Glutamatergic neuron (in vitro differentiated cells): ENCODE results near the gene CBFB. TPM values are rescaled to one million over a fixed set of nuclear protein-coding genes. Genes with fewer than 3 reads are reported as not detected.

Experiments
- DNase-seq: peaks from one replicate; pipeline ENCODE4 v3.0.0; 2022
- H3K27ac Mint-ChIP-seq: one replicate; pipeline ENCODE4 v1.8.0; 2020; ENCODE audit warnings: mild to moderate bottlenecking, mixed read lengths, inconsistent platforms; ENCODE audit not compliant: unreplicated experiment
- H3K27me3 Mint-ChIP-seq: one replicate; pipeline ENCODE4 v1.8.0; 2020; ENCODE audit warnings: mild to moderate bottlenecking, moderate library complexity, mixed read lengths, inconsistent platforms; ENCODE audit not compliant: unreplicated experiment
- H3K36me3 Mint-ChIP-seq: one replicate; pipeline ENCODE4 v1.8.0; 2020; ENCODE audit warnings: mild to moderate bottlenecking, mixed read lengths, inconsistent platforms; ENCODE audit not compliant: unreplicated experiment
- H3K4me1 Mint-ChIP-seq: one replicate; pipeline ENCODE4 v1.8.0; 2020; ENCODE audit warnings: mild to moderate bottlenecking, low read depth, mixed read lengths, inconsistent platforms; ENCODE audit not compliant: unreplicated experiment
- H3K4me3 Mint-ChIP-seq: one replicate; pipeline ENCODE4 v1.8.0; 2020; ENCODE audit warnings: mild to moderate bottlenecking, mixed read lengths, inconsistent platforms; ENCODE audit not compliant: unreplicated experiment
- H3K9me3 Mint-ChIP-seq: one replicate; pipeline ENCODE4 v1.8.0; 2020; ENCODE audit warnings: mild to moderate bottlenecking, moderate library complexity, mixed read lengths, inconsistent platforms; ENCODE audit not compliant: unreplicated experiment
- CTCF ChIP-seq: fragments of 200-600 bp; sonication (generic); IDR thresholded peaks from one replicate; pipeline ENCODE4 v1.5.0; 2021; ENCODE audit not compliant: partially characterized antibody, unreplicated experiment
- total RNA-seq: library from RNA; stranded (reverse); fragmentation: NEBNext Ultra II Directional; extraction: Animal tissue kit (Norgen Biotek cat#: 25700); gene quantifications from one replicate; pipeline ENCODE4 v1.2.1, GENCODE V29; 2021; ENCODE audit not compliant: unreplicated experiment

CBFB gene
- total RNA-seq, 1 donor from 2014 or later: 168 TPM

- peaks cover 5% of the 10 kb centered on the region for H3K27me3 Mint-ChIP-seq
- no peak for DNase-seq
Measured at GRCh38 chr16:67112591-67113399, 83.8 kb downstream of the CBFB start.

GRCh38 chr16:67114793-67115192 is 85.8 kb downstream of the CBFB start:
- H3K27me3 Mint-ChIP-seq: peaks cover 5% of the 10 kb centered on the region
- no peak overlapping the region for H3K27ac Mint-ChIP-seq
- no peak for DNase-seq
- H3K4me3 Mint-ChIP-seq: no peak overlapping the region
- no peaks in the 10 kb centered on the region for H3K36me3 Mint-ChIP-seq
- TF ChIP-seq CTCF: no peak
- peaks cover 1% of the 10 kb centered on the region for H3K4me1 Mint-ChIP-seq
- H3K9me3 Mint-ChIP-seq: no peaks in the 10 kb centered on the region

More at GRCh38 chr16:67112591-67113399, 83.8 kb downstream of the CBFB start:
- Mint-ChIP-seq H3K27ac (no peak overlapping the region), H3K36me3 (no peaks in the 10 kb centered on the region), H3K4me3 (no peak overlapping the region), H3K4me1 (peaks cover 1% of the 10 kb centered on the region), H3K9me3 (peaks cover 2% of the 10 kb centered on the region)
- no peak for TF ChIP-seq CTCF

- Mint-ChIP-seq H3K9me3 (no peaks in the 10 kb centered on the region), H3K36me3 (no peaks in the 10 kb centered on the region), H3K4me3 (no peak overlapping the region), H3K27ac (no peak overlapping the region), H3K27me3 (no peaks in the 10 kb centered on the region), H3K4me1 (peaks cover 1% of the 10 kb centered on the region)
- no peak for DNase-seq
- TF ChIP-seq CTCF: no peak
Measured at GRCh38 chr16:67115639-67116038, 86.7 kb downstream of the CBFB start.

GRCh38 chr16:67116388-67117311 is 87.7 kb downstream of the CBFB start:
- TF ChIP-seq CTCF: no peak
- no peak for DNase-seq
- Mint-ChIP-seq H3K4me3 (no peak overlapping the region), H3K9me3 (no peaks in the 10 kb centered on the region), H3K36me3 (no peaks in the 10 kb centered on the region), H3K27me3 (no peaks in the 10 kb centered on the region), H3K4me1 (peaks cover 1% of the 10 kb centered on the region), H3K27ac (no peak overlapping the region)
